H1 (cell line): Measurements from ENCODE around the gene NTRK2. TPM values are rescaled to one million over a fixed set of nuclear protein-coding genes. Genes with fewer than 3 reads are reported as not detected.

Source experiments
- CHD2 ChIP-seq: IDR thresholded peaks from 2 replicates; pipeline ENCODE4 v1.6.1; 2012; ENCODE audit warnings: low read length, improper control_type of control experiment
- KDM5A ChIP-seq: fragments of 200-600 bp; IDR thresholded peaks from 2 replicates; pipeline ENCODE4 v1.7.1; 2012; ENCODE audit warnings: mild to moderate bottlenecking, low read length, inconsistent platforms, mixed read lengths
- POLR2A ChIP-seq, 2 experiments: IDR thresholded peaks; 1 replicate in 1 of 2; 2 replicates in 1 of 2; pipeline ENCODE4 v1.6.1; 2011; ENCODE audit warnings: low read depth in 2 of 2, low read length in 2 of 2, mild to moderate bottlenecking in 2 of 2; ENCODE audit errors: control extremely low read depth in 1 of 2
- SIX5 ChIP-seq: IDR thresholded peaks from 2 replicates; pipeline ENCODE4 v1.6.1; 2011; ENCODE audit warnings: mild to moderate bottlenecking, low read depth, low read length
- polyA plus RNA-seq, 7 experiments: library from polyadenylated mRNA; depleted of rRNA in 3 of 7; stranded (reverse) in 5 of 7; unstranded in 2 of 7; fragments of >200 nt in 5 of 7; fragments of 200-250 nt in 2 of 7; gene quantifications; 1 replicate in 5 of 7; 2 replicates in 1 of 7; 4 replicates in 1 of 7; pipeline versions ENCODE4 v1.2.1 to v1.2.3, GENCODE V29; 2011 to 2013; ENCODE audit warnings: missing spikeins in 2 of 7, mixed read lengths in 2 of 7
- total RNA-seq: library from RNA; stranded (reverse); fragmentation: NEBNext Ultra II Directional; extraction: Animal tissue kit (Norgen Biotek cat#: 25700); gene quantifications from 2 replicates; pipeline ENCODE4 v1.2.1, GENCODE V29; 2021

The NTRK2 gene
- total and polyA plus RNA-seq, 2 of the 8 experiments (the other 6 are each of a cell fraction or from before 2014, with no cell fraction given) = 0.03 to 0.04 TPM

GRCh38 chr9:84731696-84732095 is 62.2 kb downstream of the NTRK2 start (continued):
- TF ChIP-seq CHD2 (no peak), SIX5 (no peak), KDM5A (no peak), POLR2A (IDR thresholded peaks at IDR 0.05; ENCODE audit: control extremely low read depth in 1 of 2, low read depth in 2 of 2, low read length in 2 of 2) (no peak)
